ENCODE results near the gene SLC23A2.

DNA sequence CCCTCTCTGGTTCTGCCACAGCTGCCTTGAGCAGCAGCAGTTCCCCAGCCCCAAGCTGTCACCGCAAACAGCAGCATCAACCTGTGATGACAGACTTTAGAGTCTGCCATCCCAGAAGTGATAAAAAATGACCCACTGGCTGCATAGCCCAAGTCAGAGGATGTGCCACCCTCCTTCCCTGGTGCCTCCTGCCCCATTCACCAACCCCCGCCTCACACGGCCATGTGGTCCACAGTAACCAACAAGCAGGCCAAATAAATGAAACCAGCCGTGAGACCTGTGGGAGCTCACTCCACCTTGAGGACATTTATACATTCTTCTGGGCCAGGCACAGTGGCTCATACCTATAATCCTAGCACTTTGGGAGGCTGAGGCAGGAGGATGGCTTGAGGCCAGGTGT is 181.4 kb downstream of the SLC23A2 start:
- TF ChIP-seq POLR2A (IDR thresholded peaks at IDR 0.05; ENCODE audit: borderline replicate concordance, extremely low read depth, insufficient read depth, insufficient read length) (no peak), ZFX (IDR thresholded peaks at IDR 0.05) (no peak), FOSL1 (IDR thresholded peaks at IDR 0.05; ENCODE audit: low read depth) (no peak), EZH2 (IDR thresholded peaks at IDR 0.05) (no peak), CTCF (IDR thresholded peaks at IDR 0.05 in 2 of 3, conservative IDR thresholded peaks at IDR 0.05 in 1 of 3; ENCODE audit: borderline replicate concordance in 1 of 3, insufficient read depth in 1 of 3, low read depth in 2 of 3, low read length in 2 of 3) (no peak), JUND (IDR thresholded peaks at IDR 0.05) (no peak), SP1 (IDR thresholded peaks at IDR 0.05; ENCODE audit: low read depth) (no peak), EZH2phosphoT487 (IDR thresholded peaks at IDR 0.05; ENCODE audit: borderline replicate concordance) (no peak), POLR2AphosphoS5 (IDR thresholded peaks at IDR 0.05; ENCODE audit: low read depth, low read length) (no peak)
- TF ChIP-seq, protein P1, sequence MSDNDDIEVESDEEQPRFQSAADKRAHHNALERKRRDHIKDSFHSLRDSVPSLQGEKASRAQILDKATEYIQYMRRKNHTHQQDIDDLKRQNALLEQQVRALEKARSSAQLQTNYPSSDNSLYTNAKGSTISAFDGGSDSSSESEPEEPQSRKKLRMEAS (IDR thresholded peaks at IDR 0.05): no peak
